Epithelial cell of prostate (primary cell): ENCODE data around the gene IGLL5.
"Not testable (repeated sequence)": the region's sequence is repeated elsewhere in the genome, so short reads cannot be mapped to it uniquely, and the experiment has no call there.

ENCODE experiments used
- DNase-seq: peaks from one replicate; pipeline ENCODE4 v3.0.0-alpha.2; 2011; ENCODE audit warnings: low read depth, low spot score
- H3K27ac ChIP-seq: fragments of 450-650 bp; 2 replicates; pipeline ENCODE4 v1.5.1; 2017; ENCODE audit warnings: mild to moderate bottlenecking

Gene IGLL5

DNA sequence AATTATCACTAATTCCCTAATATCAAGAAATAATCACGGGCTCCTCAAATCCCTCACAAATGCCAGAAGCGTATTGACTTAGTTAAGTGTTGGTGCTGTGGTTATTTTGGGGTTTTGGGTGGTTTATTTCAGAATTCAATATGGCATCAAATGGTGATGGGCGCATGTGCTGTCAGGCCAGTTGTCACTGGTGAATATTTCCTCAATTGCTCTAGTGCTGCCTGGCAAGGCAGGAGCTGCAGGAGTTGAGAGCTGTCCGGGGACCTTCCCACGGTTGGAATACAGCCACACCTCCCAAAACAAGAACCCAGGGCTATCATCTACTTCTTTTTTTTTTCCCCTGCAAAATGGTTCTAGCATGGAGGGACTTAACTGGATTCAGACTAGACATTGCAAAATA is 10.3 kb downstream of the IGLL5 start:
- H3K27ac ChIP-seq, result no peak overlapping the region
- DNase-seq, result no peak

DNA sequence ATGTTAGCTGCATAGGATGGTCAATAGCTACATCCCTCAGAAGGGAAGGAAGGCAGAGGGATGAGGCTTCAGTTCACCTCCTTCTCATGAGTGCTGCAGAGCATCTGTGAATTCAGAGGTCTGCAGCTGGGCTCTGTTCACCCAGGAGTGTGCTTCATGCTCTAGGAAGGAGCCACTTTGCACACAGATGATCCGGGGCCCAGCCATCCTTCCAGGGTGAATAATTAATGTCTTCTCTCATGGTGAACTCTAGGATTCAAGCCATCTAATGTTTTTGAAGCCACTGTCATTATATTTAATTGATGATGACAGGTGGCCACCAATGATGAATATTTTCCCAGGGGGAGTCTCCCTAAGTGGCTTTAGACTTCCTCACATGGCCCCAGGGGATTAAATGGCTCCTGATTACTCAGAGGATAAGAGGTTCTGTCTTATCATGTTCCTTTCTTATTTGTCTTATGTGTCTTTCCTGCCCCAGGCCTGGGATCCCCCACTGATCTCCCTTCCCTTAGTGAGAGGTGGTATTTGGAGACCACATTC is 10.9 kb downstream of the IGLL5 start:
- DNase-seq, H3K27ac ChIP-seq: not testable (repeated sequence)

- not testable (repeated sequence) for H3K27ac ChIP-seq, DNase-seq
Observed at GRCh38 chr22:22899342-22900080, 11.9 kb downstream of the IGLL5 start.

DNA sequence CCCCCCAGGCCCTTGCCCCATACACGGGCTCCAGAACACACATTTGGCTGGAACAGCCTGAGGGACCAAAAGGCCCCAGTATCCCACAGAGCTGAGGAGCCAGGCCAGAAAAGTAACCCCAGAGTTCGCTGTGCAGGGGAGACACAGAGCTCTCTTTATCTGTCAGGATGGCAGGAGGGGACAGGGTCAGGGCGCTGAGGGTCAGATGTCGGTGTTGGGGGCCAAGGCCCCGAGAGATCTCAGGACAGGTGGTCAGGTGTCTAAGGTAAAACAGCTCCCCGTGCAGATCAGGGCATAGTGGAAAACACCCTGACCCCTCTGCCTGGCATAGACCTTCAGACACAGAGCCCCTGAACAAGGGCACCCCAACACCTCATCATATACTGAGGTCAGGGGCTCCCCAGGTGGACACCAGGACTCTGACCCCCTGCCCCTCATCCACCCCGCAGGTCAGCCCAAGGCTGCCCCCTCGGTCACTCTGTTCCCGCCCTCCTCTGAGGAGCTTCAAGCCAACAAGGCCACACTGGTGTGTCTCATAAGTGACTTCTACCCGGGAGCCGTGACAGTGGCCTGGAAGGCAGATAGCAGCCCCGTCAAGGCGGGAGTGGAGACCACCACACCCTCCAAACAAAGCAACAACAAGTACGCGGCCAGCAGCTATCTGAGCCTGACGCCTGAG is 13.1 kb downstream of the IGLL5 start:
- H3K27ac ChIP-seq, DNase-seq: not testable (repeated sequence)

DNA sequence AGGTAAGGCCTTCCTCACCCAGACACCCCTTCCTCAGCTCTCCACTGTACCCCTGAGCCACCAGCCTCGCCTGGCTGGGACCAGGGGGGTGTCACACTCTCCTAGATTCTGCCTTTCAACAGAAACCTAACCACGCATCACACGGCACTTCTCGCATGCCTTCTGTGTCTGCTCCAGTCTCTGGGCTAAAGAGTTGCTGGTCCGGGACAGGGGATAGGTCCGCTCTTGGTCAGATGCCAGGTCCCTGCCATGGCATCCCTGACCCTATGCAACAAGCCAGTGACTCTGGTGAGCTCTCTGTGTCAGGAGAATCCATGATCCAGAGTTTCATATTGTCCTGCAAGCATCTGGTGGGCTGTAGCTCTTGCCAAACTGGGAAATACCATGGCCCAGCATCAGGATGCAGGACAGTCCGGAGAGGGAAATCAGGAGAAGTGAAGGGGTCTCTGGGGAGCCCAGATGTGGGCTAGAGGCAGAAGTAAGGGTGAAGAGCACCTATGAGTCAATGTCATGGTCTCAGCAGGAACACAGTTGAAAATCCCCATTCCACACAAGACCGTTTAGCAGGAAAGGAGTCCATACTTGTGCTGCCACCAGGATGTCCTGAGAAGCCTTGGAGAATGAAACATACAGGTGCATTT is 14.1 kb downstream of the IGLL5 start:
- DNase-seq, result no peak

DNA sequence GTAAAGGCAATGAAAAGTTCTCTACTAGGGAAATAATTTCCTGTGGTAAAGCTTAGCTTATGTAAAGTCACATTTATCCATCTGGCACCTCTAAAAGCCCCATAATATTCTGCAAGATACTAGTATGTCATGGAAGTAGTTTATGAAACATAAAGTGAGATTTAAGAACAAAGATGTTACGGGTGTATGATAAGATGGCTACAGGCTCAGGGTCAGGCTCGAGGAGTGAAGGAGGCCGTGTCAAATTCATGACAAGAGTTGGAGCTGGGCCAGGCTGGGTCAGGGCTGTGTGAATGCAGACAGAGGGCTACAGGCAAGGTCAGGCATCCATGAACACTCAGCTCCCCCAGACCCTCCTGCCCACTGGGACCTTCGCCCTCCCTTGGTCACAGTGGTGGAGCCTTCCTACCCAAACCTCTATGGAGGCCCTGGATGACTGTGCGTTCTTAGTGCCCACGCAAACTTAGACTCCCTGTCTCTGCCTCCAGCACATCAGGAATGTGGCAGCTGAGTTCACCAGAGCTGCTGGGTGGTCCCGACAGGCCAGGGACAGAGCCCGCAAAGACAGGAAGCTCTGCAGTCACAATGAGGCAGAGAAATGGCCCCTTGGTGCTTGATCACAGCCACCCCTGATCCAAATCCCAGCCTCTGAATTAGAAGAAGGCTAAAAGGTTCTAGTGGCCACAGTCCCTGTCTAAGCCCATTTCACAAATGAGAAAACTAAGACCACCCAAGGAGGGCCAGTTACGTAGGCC is 14.8 kb downstream of the IGLL5 start:
- no peak for DNase-seq
- H3K27ac ChIP-seq, result no peak overlapping the region

More for the DNA sequence above, 14.1 kb downstream of the IGLL5 start:
- no peak overlapping the region for H3K27ac ChIP-seq

DNA sequence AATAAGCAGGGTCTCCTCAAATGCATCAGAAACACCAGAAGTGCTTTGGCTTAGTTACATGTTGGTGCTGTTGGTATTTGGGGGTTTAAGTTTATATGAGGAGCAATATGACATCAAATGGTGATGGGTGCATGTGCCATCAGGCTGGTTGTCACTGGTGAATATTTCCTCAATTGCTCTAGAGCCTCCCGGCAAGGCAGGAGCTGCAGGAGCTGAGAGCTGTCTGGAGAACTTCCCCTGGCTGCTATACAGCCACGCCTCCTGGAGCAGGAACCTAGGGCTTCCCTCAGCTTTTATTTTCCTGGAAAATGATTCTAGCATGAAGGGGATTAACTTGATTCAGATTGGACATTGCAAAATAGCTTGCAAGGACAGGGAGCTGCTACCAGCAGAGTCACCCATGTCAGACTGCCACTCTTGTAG is 15.8 kb downstream of the IGLL5 start:
- H3K27ac ChIP-seq, result no peak overlapping the region
- no peak for DNase-seq

GRCh38 chr22:22903781-22904192 is 16.2 kb downstream of the IGLL5 start:
- not testable (repeated sequence) for DNase-seq, H3K27ac ChIP-seq

DNA sequence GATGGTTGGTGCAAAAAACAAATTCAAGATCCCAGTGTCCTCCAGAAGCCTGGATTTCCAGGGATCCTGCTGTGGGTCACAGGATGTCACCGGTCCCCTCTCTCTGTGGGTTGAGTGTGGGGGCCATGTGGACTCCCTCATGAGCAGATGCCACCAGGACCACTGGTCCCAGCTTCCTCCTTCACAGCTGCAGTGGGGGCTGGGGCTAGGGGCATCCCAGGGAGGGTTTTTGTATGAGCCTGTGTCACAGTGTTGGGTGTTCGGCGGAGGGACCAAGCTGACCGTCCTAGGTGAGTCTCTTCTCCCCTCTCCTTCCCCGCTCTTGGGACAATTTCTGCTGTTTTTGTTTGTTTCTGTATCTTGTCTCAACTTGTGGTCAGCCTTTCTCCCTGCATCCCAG is 17.1 kb downstream of the IGLL5 start:
- not testable (repeated sequence) for DNase-seq, H3K27ac ChIP-seq

- not testable (repeated sequence) for DNase-seq
Observed at GRCh38 chr22:22906391-22906790, 18.8 kb downstream of the IGLL5 start.

DNA sequence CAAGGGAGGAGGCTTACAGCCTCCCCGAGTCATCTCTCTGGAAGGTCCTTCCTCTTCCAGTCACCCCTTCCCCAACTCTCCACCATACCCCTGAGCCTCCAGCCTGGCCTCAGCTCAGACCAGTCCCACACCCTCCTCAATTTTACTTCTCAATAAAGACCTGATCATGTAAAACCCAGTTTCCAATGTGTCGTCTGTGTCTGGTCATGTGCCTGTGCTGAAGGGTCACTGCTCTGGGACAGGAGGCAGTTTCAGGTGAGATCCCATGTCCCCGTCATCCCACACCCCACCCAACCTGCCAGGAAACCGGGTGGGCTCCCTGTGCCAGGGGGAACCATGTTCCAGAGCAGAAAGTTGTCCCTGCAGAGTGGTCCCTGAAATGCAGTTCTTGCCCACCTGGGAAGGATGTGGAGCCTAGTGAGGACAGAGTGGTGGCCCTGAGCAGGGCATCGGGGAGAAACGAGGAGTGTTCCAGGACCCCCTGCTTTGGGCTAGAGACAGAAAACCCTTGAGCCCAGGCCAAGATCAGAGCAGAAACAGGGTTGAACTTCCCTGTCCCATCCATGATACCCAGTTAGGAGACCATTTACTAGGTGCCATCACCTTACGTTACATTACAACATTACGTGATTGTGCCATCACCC is 19.4 kb downstream of the IGLL5 start:
- DNase-seq, result no peak
- H3K27ac ChIP-seq, result no peak overlapping the region

More at GRCh38 chr22:22906391-22906790, 18.8 kb downstream of the IGLL5 start:
- not testable (repeated sequence) for H3K27ac ChIP-seq

- no peak overlapping the region for H3K27ac ChIP-seq
- no peak for DNase-seq
Observed at GRCh38 chr22:22907551-22908494, 20.2 kb downstream of the IGLL5 start.

DNA sequence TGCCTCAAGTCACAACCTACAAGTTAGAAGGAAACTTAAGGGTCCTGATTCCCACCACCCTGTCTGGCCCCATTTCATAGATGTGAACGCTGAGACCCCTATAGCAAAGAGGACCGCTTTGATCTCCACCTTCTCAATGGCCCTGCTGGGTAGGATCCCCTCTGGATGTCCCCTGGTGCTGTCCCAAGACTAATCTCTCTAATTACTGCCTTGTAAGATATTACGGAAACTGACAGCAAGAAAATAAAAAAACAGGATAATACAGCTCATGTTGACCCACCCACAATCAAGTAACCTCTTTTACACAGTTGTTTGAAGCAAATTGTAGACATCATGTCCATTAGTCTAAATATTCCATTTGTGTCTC is 20.9 kb downstream of the IGLL5 start:
- no peak overlapping the region for H3K27ac ChIP-seq
- DNase-seq, result no peak

GRCh38 chr22:22908941-22909604 is 21.5 kb downstream of the IGLL5 start:
- no peak for DNase-seq
- H3K27ac ChIP-seq, result no peak overlapping the region

- DNase-seq, result no peak
- no peak overlapping the region for H3K27ac ChIP-seq
Observed at GRCh38 chr22:22909605-22910271, 22.1 kb downstream of the IGLL5 start.

DNA sequence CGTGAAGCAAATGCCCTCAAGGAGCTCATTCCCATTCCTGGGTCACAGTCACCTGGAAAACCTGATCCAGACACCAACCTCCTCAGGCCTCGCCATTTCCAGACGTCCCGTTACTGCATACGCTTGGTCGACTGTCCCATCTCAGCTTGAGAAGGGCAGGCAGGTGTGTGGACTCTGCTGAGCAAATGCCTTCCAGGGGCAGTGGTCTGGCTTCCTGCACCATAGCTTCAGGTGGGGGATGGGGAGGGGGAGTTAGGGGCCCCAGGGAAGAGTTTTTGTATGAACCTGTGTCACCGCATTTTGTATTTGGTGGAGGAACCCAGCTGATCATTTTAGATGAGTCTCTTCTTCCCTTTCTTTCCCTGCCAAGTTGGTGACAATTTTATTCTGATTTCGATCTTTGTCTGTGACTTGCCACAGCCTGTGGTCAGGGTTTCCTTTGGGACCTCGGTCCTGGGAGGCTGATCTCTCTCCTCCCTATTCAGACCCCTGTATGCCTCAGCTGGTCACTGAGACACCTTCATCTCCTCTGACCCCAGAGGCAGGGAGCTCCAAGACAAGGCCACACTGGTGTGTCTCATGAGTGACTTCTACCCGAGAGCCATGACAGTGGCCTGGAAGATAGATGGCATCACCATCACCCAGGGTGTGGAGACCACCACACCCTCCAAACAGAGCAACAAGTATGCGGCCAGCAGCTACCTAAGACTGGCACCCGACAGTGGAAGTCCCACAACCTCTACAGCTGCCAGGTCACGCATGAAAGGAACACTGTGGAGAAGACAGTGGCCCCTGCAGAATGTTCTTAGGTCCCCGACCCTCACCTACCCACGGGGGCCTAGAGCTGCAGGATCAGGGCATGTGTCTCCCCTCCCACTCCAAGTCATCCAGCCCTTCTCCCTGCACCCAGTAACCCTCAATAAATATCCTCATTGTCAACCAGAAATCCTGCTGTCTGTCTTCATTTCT is 22.9 kb downstream of the IGLL5 start:
- no peak for DNase-seq
- no peak overlapping the region for H3K27ac ChIP-seq
